ENCODE measurements around the gene AUTS2. TPM values are rescaled to one million over a fixed set of nuclear protein-coding genes. Genes with fewer than 3 reads are reported as not detected.
A peak's percentile ranks its signal among the peaks of the same experiment; 100 is the strongest.

The AUTS2 gene
- total RNA-seq, 1 experiment from 2014 or later = 50.0 TPM

DNA sequence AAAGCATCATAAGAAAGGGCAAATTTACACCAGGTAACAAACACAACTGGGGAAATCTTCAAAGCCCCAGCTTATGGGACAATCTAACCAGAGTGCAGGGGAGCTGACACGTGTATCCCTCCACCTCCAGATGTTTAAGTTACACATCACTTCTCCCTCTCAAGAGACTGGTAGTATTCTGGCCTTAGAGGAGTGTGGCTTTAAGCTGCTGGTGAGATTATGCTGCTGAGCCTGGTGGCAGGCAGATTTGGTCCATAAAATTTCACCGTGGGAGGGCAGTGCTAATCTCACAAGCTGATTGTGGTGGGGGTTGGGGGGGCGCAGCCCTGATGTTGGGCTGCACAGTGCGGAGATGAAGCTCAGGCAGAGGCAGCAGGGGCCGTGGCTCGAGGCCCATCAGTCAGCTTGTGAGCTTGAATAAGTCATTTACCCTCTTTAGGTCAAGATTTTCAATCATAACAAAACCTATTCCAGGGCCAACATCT, 1102.7 kb downstream of the AUTS2 start:
- Mint-ChIP-seq H3K36me3 (peaks cover 3% of the 10 kb centered on the region; the same call in 1 of the 2 replicates), H3K9me3 (no peaks in the 10 kb centered on the region), H3K4me3 (no peak overlapping the region), H3K4me1 (no peaks in the 10 kb centered on the region; the same call in 1 of the 2 replicates), H3K27me3 (ENCODE audit: low read depth) (peaks cover 51% of the 10 kb centered on the region), H3K27ac (no peak overlapping the region)
- ATAC-seq = peak; percentile 8
- TF ChIP-seq, protein P1, sequence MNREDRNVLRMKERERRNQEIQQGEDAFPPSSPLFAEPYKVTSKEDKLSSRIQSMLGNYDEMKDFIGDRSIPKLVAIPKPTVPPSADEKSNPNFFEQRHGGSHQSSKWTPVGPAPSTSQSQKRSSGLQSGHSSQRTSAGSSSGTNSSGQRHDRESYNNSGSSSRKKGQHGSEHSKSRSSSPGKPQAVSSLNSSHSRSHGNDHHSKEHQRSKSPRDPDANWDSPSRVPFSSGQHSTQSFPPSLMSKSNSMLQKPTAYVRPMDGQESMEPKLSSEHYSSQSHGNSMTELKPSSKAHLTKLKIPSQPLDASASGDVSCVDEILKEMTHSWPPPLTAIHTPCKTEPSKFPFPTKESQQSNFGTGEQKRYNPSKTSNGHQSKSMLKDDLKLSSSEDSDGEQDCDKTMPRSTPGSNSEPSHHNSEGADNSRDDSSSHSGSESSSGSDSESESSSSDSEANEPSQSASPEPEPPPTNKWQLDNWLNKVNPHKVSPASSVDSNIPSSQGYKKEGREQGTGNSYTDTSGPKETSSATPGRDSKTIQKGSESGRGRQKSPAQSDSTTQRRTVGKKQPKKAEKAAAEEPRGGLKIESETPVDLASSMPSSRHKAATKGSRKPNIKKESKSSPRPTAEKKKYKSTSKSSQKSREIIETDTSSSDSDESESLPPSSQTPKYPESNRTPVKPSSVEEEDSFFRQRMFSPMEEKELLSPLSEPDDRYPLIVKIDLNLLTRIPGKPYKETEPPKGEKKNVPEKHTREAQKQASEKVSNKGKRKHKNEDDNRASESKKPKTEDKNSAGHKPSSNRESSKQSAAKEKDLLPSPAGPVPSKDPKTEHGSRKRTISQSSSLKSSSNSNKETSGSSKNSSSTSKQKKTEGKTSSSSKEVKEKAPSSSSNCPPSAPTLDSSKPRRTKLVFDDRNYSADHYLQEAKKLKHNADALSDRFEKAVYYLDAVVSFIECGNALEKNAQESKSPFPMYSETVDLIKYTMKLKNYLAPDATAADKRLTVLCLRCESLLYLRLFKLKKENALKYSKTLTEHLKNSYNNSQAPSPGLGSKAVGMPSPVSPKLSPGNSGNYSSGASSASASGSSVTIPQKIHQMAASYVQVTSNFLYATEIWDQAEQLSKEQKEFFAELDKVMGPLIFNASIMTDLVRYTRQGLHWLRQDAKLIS (CRISPR knock-in tag; IDR thresholded peaks at IDR 0.05; ENCODE audit: borderline replicate concordance) = no peak
- TF ChIP-seq, protein P2, sequence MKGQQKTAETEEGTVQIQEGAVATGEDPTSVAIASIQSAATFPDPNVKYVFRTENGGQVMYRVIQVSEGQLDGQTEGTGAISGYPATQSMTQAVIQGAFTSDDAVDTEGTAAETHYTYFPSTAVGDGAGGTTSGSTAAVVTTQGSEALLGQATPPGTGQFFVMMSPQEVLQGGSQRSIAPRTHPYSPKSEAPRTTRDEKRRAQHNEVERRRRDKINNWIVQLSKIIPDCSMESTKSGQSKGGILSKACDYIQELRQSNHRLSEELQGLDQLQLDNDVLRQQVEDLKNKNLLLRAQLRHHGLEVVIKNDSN (CRISPR knock-in tag; IDR thresholded peaks at IDR 0.05) = 0 out of 2 replicates have a peak, but pooled peaks have one; percentile 15
- TF ChIP-seq, protein P3, sequence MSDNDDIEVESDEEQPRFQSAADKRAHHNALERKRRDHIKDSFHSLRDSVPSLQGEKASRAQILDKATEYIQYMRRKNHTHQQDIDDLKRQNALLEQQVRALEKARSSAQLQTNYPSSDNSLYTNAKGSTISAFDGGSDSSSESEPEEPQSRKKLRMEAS (CRISPR knock-in tag; IDR thresholded peaks at IDR 0.05) = peak; percentile 49; the same call in 1 of the 2 replicates
- POLR2A ChIA-PET = interaction anchor here (1.2 kb wide), 1 partner anchor 9 kb away, joined by 4 read pairs; no protein-coding TSS in a partner anchor
- no peak for DNase-seq (ENCODE audit: low spot score)
- CTCF ChIA-PET = interaction anchor here (0.9 to 5.9 kb wide), 3 partner anchors 16 to 117 kb away, joined by 4 to 41 read pairs (median 20); no protein-coding TSS in a partner anchor

GRCh38 chr7:70701477-70701876, 1103.2 kb downstream of the AUTS2 start:
- Mint-ChIP-seq H3K27me3 (ENCODE audit: low read depth) (peaks cover 51% of the 10 kb centered on the region), H3K27ac (no peak overlapping the region), H3K4me1 (no peaks in the 10 kb centered on the region; the same call in 1 of the 2 replicates), H3K36me3 (peaks cover 5% of the 10 kb centered on the region; the same call in 1 of the 2 replicates), H3K4me3 (peak overlapping the region; percentile 5; the same call in 1 of the 2 replicates), H3K9me3 (no peaks in the 10 kb centered on the region)
- ATAC-seq (no peak), DNase-seq (ENCODE audit: low spot score) (no peak)
- ChIA-PET CTCF (interaction anchor here (0.9 to 3.3 kb wide), 2 partner anchors 15 to 73 kb away, joined by 4 to 20 read pairs; no protein-coding TSS in a partner anchor), POLR2A (no interaction called here)
- TF ChIP-seq, protein P4, sequence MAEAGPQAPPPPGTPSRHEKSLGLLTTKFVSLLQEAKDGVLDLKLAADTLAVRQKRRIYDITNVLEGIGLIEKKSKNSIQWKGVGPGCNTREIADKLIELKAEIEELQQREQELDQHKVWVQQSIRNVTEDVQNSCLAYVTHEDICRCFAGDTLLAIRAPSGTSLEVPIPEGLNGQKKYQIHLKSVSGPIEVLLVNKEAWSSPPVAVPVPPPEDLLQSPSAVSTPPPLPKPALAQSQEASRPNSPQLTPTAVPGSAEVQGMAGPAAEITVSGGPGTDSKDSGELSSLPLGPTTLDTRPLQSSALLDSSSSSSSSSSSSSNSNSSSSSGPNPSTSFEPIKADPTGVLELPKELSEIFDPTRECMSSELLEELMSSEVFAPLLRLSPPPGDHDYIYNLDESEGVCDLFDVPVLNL (CRISPR knock-in tag; IDR thresholded peaks at IDR 0.05; ENCODE audit: borderline replicate concordance, low read depth) = no peak
- TF ChIP-seq TCF7 (CRISPR knock-in tag; IDR thresholded peaks at IDR 0.05; ENCODE audit: low read depth) (no peak), SMAD3 (CRISPR knock-in tag; IDR thresholded peaks at IDR 0.05; ENCODE audit: borderline replicate concordance) (no peak), FOXJ3 (CRISPR knock-in tag; IDR thresholded peaks at IDR 0.05; ENCODE audit: borderline replicate concordance) (no peak), IRF2 (CRISPR knock-in tag; IDR thresholded peaks at IDR 0.05; ENCODE audit: borderline replicate concordance, low read depth) (no peak), ZNF317 (CRISPR knock-in tag; IDR thresholded peaks at IDR 0.05; ENCODE audit: borderline replicate concordance, low read depth) (no peak), RELA (CRISPR knock-in tag; IDR thresholded peaks at IDR 0.05; ENCODE audit: borderline replicate concordance) (no peak), ZBTB21 (CRISPR knock-in tag; IDR thresholded peaks at IDR 0.05; ENCODE audit: borderline replicate concordance) (no peak), MXD4 (CRISPR knock-in tag; IDR thresholded peaks at IDR 0.05; ENCODE audit: borderline replicate concordance) (no peak), FOXP4 (CRISPR knock-in tag; IDR thresholded peaks at IDR 0.05) (no peak)
- TF ChIP-seq, protein P5, sequence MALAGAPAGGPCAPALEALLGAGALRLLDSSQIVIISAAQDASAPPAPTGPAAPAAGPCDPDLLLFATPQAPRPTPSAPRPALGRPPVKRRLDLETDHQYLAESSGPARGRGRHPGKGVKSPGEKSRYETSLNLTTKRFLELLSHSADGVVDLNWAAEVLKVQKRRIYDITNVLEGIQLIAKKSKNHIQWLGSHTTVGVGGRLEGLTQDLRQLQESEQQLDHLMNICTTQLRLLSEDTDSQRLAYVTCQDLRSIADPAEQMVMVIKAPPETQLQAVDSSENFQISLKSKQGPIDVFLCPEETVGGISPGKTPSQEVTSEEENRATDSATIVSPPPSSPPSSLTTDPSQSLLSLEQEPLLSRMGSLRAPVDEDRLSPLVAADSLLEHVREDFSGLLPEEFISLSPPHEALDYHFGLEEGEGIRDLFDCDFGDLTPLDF (CRISPR knock-in tag; IDR thresholded peaks at IDR 0.05) = no peak
